GM23248 (cell line): ENCODE measurements around the gene CAMK1D. TPM values are rescaled to one million over a fixed set of nuclear protein-coding genes. Genes with fewer than 3 reads are reported as not detected.

Source experiments
- DNase-seq: peaks from one replicate; pipeline ENCODE4 v3.0.0-alpha.2; 2015
- H2AFZ ChIP-seq: fragments of 200-600 bp; sonication (generic); 2 replicates; pipeline ENCODE4 v1.6.1; 2016; ENCODE audit warnings: antibody characterized with exemption
- H3F3A ChIP-seq: fragments of 200-600 bp; sonication (generic); 2 replicates; pipeline ENCODE4 v1.6.1; 2016; ENCODE audit warnings: mild to moderate bottlenecking, antibody characterized with exemption, mixed run types; ENCODE audit not compliant: insufficient read depth
- H3K27ac ChIP-seq: fragments of 200-600 bp; sonication (generic); 2 replicates; pipeline ENCODE4 v1.5.1; 2016; ENCODE audit warnings: mild to moderate bottlenecking
- H3K27me3 ChIP-seq: fragments of 200-600 bp; sonication (generic); replicated peaks from 2 replicates; pipeline ENCODE4 v1.6.1; 2016; ENCODE audit warnings: mild to moderate bottlenecking; ENCODE audit not compliant: insufficient read depth
- H3K36me3 ChIP-seq: fragments of 200-600 bp; sonication (generic); 2 replicates; pipeline ENCODE4 v1.6.1; 2016; ENCODE audit warnings: low read depth, mild to moderate bottlenecking
- H3K4me1 ChIP-seq: fragments of 200-600 bp; sonication (generic); 2 replicates; pipeline ENCODE4 v1.6.1; 2016; ENCODE audit warnings: mild to moderate bottlenecking; ENCODE audit not compliant: insufficient read depth
- H3K4me2 ChIP-seq: fragments of 200-600 bp; sonication (generic); one replicate; pipeline ENCODE4 v1.6.1; 2016; ENCODE audit warnings: mild to moderate bottlenecking; ENCODE audit not compliant: unreplicated experiment
- H3K4me3 ChIP-seq: fragments of 200-600 bp; sonication (generic); 2 replicates; pipeline ENCODE4 v1.5.1; 2016; ENCODE audit warnings: mild to moderate bottlenecking
- H3K79me2 ChIP-seq: fragments of 200-600 bp; sonication (generic); 2 replicates; pipeline ENCODE4 v1.6.1; 2016; ENCODE audit warnings: mild to moderate bottlenecking; ENCODE audit not compliant: insufficient read depth
- H3K9ac ChIP-seq: fragments of 200-600 bp; sonication (generic); 2 replicates; pipeline ENCODE4 v1.6.1; 2016; ENCODE audit warnings: mild to moderate bottlenecking
- H3K9me2 ChIP-seq: fragments of 200-600 bp; sonication (generic); 2 replicates; pipeline ENCODE4 v1.6.1; 2016; ENCODE audit warnings: mixed run types, mild to moderate bottlenecking, moderate library complexity; ENCODE audit not compliant: insufficient read depth
- H3K9me3 ChIP-seq: fragments of 200-600 bp; sonication (generic); one replicate; pipeline ENCODE4 v1.6.1; 2017; ENCODE audit warnings: low read depth
- H4K20me1 ChIP-seq: fragments of 200-600 bp; sonication (generic); 2 replicates; pipeline ENCODE4 v1.6.0; 2016; ENCODE audit not compliant: insufficient read depth
- EZH2 ChIP-seq: fragments of 200-600 bp; sonication (generic); IDR thresholded peaks from 2 replicates; pipeline ENCODE4 v1.6.1; 2018; ENCODE audit warnings: antibody characterized with exemption, mild to moderate bottlenecking; ENCODE audit not compliant: insufficient read depth, poor library complexity, severe bottlenecking
- EZH2phosphoT487 ChIP-seq: fragments of 200-600 bp; sonication (generic); IDR thresholded peaks from 2 replicates; pipeline ENCODE4 v1.6.1; 2018; ENCODE audit warnings: antibody characterized with exemption, moderate library complexity, mild to moderate bottlenecking, low read depth; ENCODE audit not compliant: insufficient read depth
- WGBS, 2 experiments: methylation state at CpG; one replicate each; pipeline ENCODE4 v1.1.6; 2015 to 2017; ENCODE audit warnings: low lambda C conversion rate in 2 of 2, low coverage in 1 of 2; ENCODE audit errors: missing lambda C conversion rate in 2 of 2; 5-methylcytosine and 5-hydroxymethylcytosine counted together
- in situ Hi-C: fragments of 300-500 bp; cut with MboI; formaldehyde crosslinking; loops from 2 replicates; pipeline ENCODE4 v1.15.0; 2020
- polyA plus RNA-seq: library from polyadenylated mRNA; unstranded; fragments of >200 nt; fragmentation: Nextera tagmentation; extraction: Ambion mirVana; gene quantifications from 2 replicates; pipeline ENCODE4 v1.2.1, GENCODE V29; 2016
- total RNA-seq: library from RNA; depleted of rRNA; stranded (reverse); fragments of >200 nt; shearing (Covaris generic); gene quantifications from 2 replicates; pipeline ENCODE4 v1.2.3, GENCODE V29; 2014

Gene CAMK1D
- total and polyA plus RNA-seq, 2 experiments from 2014 or later: 0.22 to 0.55 TPM

DNA sequence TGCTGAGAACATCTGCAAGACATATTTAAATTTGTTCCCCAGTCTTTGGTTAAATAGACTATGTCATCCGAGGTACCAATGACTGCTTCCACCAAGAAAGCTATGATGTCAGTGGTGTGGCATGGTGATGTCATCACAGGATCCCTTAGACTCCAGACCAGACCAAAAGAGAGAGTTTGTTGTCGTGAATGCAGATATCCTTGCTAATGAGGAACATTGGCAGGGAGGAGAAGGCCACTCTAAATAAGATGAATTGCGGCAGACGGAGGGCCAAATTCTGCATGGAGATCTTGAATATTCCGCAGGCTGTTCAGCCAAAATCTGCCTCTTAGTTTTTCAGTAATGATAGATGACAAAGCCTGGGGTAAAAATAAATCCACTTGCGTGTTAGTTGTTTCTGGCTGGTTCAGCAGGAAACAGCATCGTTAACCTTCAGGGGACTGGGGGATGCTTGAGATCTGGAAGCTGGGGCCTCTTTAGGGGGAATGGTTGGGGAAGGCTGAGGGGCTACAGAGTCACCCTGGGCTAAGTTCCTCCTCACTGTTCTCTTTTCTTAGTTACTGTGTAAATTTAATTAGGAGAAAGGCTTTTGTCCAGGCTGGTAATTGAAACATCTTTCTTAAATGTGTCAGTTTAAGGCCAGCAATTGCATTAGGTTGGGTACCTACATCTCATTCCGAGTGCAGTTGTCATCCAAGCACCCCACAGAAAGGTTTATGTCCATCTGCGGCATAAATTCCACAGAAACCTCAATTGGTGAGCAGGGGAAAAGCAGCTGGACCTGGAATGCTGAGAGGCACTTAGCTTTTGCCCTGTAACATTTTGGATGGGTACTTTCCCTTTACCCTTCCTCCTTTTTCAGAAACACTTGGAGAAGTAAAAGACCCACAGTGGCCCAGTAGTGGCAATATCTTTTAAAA lies 11.6 kb upstream of the CAMK1D start:
- TF ChIP-seq EZH2phosphoT487 (no peak), EZH2 (no peak)
- in situ Hi-C loops: no loop called here
- H3F3A ChIP-seq: peaks cover 12% of the 10 kb centered on the region; the same call in 1 of the 2 replicates
- no peak overlapping the region for H3K27ac ChIP-seq
- H3K27me3 ChIP-seq: no peaks in the 10 kb centered on the region
- H3K79me2 ChIP-seq: no peaks in the 10 kb centered on the region
- no peaks in the 10 kb centered on the region for H4K20me1 ChIP-seq
- H3K9ac ChIP-seq: no peak overlapping the region
- no peaks in the 10 kb centered on the region for H3K9me2 ChIP-seq
- H3K4me1 ChIP-seq: peaks cover 14% of the 10 kb centered on the region
- H3K4me2 ChIP-seq: no peak overlapping the region
- no peaks in the 10 kb centered on the region for H3K9me3 ChIP-seq
- no peaks in the 10 kb centered on the region for H3K36me3 ChIP-seq
- no peak overlapping the region for H3K4me3 ChIP-seq
- H2AFZ ChIP-seq: no peak overlapping the region
- peak; percentile 23 for DNase-seq
- WGBS, 2 experiments: 35 to 37% methylated on average over 9 of the region's 9 CpGs

GRCh38 chr10:12338981-12339380 lies 10.4 kb upstream of the CAMK1D start:
- Histone ChIP-seq H3K27me3 (no peaks in the 10 kb centered on the region), H3K4me2 (no peak overlapping the region), H3K27ac (no peak overlapping the region), H3K36me3 (no peaks in the 10 kb centered on the region), H3F3A (peaks cover 3% of the 10 kb centered on the region; the same call in 1 of the 2 replicates), H3K9me3 (no peaks in the 10 kb centered on the region), H3K9me2 (no peaks in the 10 kb centered on the region), H3K9ac (no peak overlapping the region), H2AFZ (no peak overlapping the region), H3K79me2 (no peaks in the 10 kb centered on the region), H3K4me3 (no peak overlapping the region), H4K20me1 (no peaks in the 10 kb centered on the region), H3K4me1 (peaks cover 3% of the 10 kb centered on the region; the same call in 1 of the 2 replicates)
- in situ Hi-C loops: no loop called here
- TF ChIP-seq EZH2phosphoT487 (no peak), EZH2 (no peak)
- WGBS, 2 experiments: 71 to 72% methylated on average over 4 of the region's 4 CpGs
- no peak for DNase-seq

DNA sequence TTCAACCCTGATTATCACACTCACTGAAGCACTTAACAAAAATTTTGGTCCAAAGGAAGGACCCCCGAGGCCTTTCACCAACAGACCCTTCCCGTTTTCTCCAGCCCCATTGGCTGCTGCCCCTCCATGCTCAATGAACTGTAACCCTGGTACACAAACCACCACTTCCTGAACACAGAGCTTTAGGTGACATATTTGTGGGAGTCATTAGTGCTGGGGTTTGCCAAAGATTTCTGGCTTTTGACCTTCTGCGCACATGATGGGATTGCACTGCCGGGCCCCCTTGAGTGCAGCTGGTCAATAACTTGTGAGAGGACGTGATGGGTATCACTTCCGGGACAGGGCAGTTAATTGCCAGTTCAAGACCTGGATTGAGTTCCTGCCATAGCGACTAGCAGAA lies 9.0 kb upstream of the CAMK1D start:
- in situ Hi-C loops: no loop called here
- no peak overlapping the region for H3K27ac ChIP-seq
- H3K9ac ChIP-seq: no peak overlapping the region
- no peaks in the 10 kb centered on the region for H3K79me2 ChIP-seq
- H3K4me1 ChIP-seq: no peaks in the 10 kb centered on the region
- H3K4me3 ChIP-seq: no peak overlapping the region
- no peaks in the 10 kb centered on the region for H3K36me3 ChIP-seq
- H3K9me2 ChIP-seq: no peaks in the 10 kb centered on the region
- H2AFZ ChIP-seq: no peak overlapping the region
- H3K4me2 ChIP-seq: no peak overlapping the region
- 74% methylated on average over 7 of the region's 7 CpGs for WGBS, 2 experiments
- H4K20me1 ChIP-seq: no peaks in the 10 kb centered on the region
- no peaks in the 10 kb centered on the region for H3F3A ChIP-seq
- no peak for DNase-seq
- TF ChIP-seq EZH2phosphoT487 (no peak), EZH2 (no peak)
- H3K9me3 ChIP-seq: no peaks in the 10 kb centered on the region
- no peaks in the 10 kb centered on the region for H3K27me3 ChIP-seq

- no peaks in the 10 kb centered on the region for H3K79me2 ChIP-seq
- WGBS, 2 experiments: 77 to 78% methylated on average over 6 of the region's 6 CpGs
- no peak for TF ChIP-seq EZH2
- no peak for TF ChIP-seq EZH2phosphoT487
- no peak overlapping the region for H3K27ac ChIP-seq
- no peak overlapping the region for H3K4me3 ChIP-seq
- no peaks in the 10 kb centered on the region for H3K27me3 ChIP-seq
- H4K20me1 ChIP-seq: no peaks in the 10 kb centered on the region
- H3K9me3 ChIP-seq: no peaks in the 10 kb centered on the region
- in situ Hi-C loops: no loop called here
- H3K36me3 ChIP-seq: no peaks in the 10 kb centered on the region
- DNase-seq: no peak
- H2AFZ ChIP-seq: no peak overlapping the region
- H3F3A ChIP-seq: no peaks in the 10 kb centered on the region
- no peak overlapping the region for H3K9ac ChIP-seq
- H3K9me2 ChIP-seq: no peaks in the 10 kb centered on the region
- no peaks in the 10 kb centered on the region for H3K4me1 ChIP-seq
- no peak overlapping the region for H3K4me2 ChIP-seq
These were observed 8.4 kb upstream of the CAMK1D start for GRCh38 chr10:12340937-12341336.
